Measurements from ENCODE around the gene PPP1R37. TPM values are rescaled to one million over a fixed set of nuclear protein-coding genes. Genes with fewer than 3 reads are reported as not detected.

The PPP1R37 gene
- total and polyA plus RNA-seq, 2 of the 13 experiments (the other 11 are each of a cell fraction or from before 2014, with no cell fraction given): 9.0 to 14.3 TPM

DNA sequence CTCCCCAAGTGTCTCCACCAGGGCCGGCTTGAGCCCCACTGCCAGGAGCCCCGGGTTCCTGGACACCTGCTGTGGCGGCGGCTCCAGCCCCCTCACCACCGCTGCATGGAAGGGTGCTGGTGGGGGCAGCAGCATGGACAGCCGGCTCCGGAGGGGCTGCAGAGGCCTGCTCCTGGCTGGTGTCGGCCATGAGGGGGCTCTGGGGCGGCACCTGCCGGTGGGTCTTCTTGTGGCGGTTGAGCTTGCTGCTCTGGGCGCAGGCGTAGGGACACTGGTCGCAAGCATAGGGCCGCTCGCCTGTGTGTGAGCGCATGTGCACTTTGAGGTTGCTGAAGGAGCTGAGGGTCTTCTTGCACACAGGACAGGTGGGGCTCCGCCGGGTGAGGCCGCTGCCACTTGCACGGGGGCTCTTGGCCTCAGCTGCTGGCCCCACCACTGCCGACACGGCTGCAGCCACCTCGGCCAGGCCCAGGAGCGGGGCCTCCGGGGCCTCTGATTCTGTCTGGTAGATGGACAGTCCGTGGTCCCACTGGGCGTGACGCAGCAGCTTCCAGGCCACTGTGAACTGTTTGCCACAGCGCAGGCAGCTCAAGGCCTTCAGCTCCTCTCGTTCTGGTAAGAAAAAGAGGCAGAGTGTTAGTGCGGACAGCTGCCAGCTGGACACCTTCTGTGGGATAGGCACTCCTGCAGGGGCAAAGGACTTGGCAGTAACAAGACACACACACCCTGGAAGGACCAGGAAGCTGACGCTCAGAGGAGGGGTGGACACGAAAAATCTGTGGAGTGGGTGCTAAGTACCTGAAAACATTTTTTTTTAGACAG, 20.8 kb upstream of the PPP1R37 start:
- peaks cover 16% of the 10 kb centered on the region for H3K4me1 ChIP-seq (ENCODE audit: insufficient read depth, low read length)
- no peak overlapping the region for H3K9ac ChIP-seq (ENCODE audit: insufficient read depth, low read depth, low read length)
- H3K36me3 ChIP-seq (replicated peaks in 1 of 2; ENCODE audit: control insufficient read depth in 1 of 2, insufficient read depth in 2 of 2, low read length in 2 of 2): peaks cover 20 to 32% of the 10 kb centered on the region in 2 experiments; a peak in 4 of 5 replicates
- no TSS peak for BruUV-seq (replicated peaks)
- WGBS (ENCODE audit: low lambda C conversion rate): 99% methylated on average over 9 of the region's 34 CpGs
- no peak overlapping the region for H3K4me2 ChIP-seq (ENCODE audit: low read depth, low read length)
- CTCF ChIA-PET (ENCODE audit: low intra/inter-chr PET ratio, low total read pairs): no interaction called here
- no peaks in the 10 kb centered on the region for H3K79me2 ChIP-seq (ENCODE audit: insufficient read depth, low read length)
- ATAC-seq (no peak), FAIRE-seq (no peak), DNase-seq (ENCODE audit: low spot score) (no peak)
- no peak overlapping the region for H2AFZ ChIP-seq (ENCODE audit: low read length)
- no peaks in the 10 kb centered on the region for H4K20me1 ChIP-seq (ENCODE audit: insufficient read depth, low read length)
- intact Hi-C loops (cut with micrococcal nuclease; ENCODE audit: unreplicated experiment): no loop called here
- H3K27ac ChIP-seq (ENCODE audit: extremely low read length, insufficient read depth, low read length): no peak overlapping the region
- H3K4me3 ChIP-seq (replicated peaks in 1 of 3; ENCODE audit: insufficient read depth in 1 of 3, low read depth in 2 of 3, low read length in 3 of 3): no peak overlapping the region
- POLR2A ChIA-PET: interaction anchor here (0.5 kb wide), 1 partner anchor 137 kb away, joined by 4 read pairs; no protein-coding TSS in a partner anchor
- H3K9me3 ChIP-seq (ENCODE audit: low read length): no peaks in the 10 kb centered on the region
- no peaks in the 10 kb centered on the region for H3K27me3 ChIP-seq (ENCODE audit: control insufficient read depth in 1 of 2, insufficient read depth in 2 of 2, low read length in 2 of 2)
- in situ Hi-C loops (cut with HindIII; ENCODE audit: extremely low pct_ligation_motif_present, low pct_unique_long_range_greater_than_20kb): no loop called here
- TF ChIP-seq THYN1 (CRISPR knock-in tag; IDR thresholded peaks at IDR 0.05; ENCODE audit: borderline replicate concordance, low read depth) (no peak), ZNF614 (CRISPR knock-in tag; IDR thresholded peaks at IDR 0.05; ENCODE audit: borderline replicate concordance) (no peak), PCBP2 (optimal IDR thresholded peaks at IDR 0.05; ENCODE audit: low read depth, low read length, poor library complexity, severe bottlenecking) (no peak), NBN (conservative IDR thresholded peaks at IDR 0.05) (no peak), RBAK (CRISPR knock-in tag; IDR thresholded peaks at IDR 0.05) (no peak), PPARG (CRISPR knock-in tag; conservative IDR thresholded peaks at IDR 0.05) (no peak), FOXA1 (IDR thresholded peaks at IDR 0.05) (no peak), FOXA1 (CRISPR knock-in tag; IDR thresholded peaks at IDR 0.05) (no peak), MTF1 (CRISPR knock-in tag; IDR thresholded peaks at IDR 0.05) (no peak), SPEN (CRISPR knock-in tag; IDR thresholded peaks at IDR 0.05; ENCODE audit: low read depth) (no peak)
- TF ChIP-seq, protein P1, sequence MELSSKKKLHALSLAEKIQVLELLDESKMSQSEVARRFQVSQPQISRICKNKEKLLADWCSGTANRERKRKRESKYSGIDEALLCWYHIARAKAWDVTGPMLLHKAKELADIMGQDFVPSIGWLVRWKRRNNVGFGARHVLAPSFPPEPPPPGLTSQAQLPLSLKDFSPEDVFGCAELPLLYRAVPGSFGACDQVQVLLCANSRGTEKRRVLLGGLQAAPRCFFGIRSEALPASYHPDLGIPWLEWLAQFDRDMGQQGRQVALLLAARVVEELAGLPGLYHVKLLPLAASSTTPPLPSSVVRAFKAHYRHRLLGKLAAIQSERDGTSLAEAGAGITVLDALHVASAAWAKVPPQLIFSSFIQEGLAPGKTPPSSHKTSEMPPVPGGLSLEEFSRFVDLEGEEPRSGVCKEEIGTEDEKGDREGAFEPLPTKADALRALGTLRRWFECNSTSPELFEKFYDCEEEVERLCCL (CRISPR knock-in tag; IDR thresholded peaks at IDR 0.05; ENCODE audit: borderline replicate concordance): no peak
- TF ChIP-seq, protein P2, sequence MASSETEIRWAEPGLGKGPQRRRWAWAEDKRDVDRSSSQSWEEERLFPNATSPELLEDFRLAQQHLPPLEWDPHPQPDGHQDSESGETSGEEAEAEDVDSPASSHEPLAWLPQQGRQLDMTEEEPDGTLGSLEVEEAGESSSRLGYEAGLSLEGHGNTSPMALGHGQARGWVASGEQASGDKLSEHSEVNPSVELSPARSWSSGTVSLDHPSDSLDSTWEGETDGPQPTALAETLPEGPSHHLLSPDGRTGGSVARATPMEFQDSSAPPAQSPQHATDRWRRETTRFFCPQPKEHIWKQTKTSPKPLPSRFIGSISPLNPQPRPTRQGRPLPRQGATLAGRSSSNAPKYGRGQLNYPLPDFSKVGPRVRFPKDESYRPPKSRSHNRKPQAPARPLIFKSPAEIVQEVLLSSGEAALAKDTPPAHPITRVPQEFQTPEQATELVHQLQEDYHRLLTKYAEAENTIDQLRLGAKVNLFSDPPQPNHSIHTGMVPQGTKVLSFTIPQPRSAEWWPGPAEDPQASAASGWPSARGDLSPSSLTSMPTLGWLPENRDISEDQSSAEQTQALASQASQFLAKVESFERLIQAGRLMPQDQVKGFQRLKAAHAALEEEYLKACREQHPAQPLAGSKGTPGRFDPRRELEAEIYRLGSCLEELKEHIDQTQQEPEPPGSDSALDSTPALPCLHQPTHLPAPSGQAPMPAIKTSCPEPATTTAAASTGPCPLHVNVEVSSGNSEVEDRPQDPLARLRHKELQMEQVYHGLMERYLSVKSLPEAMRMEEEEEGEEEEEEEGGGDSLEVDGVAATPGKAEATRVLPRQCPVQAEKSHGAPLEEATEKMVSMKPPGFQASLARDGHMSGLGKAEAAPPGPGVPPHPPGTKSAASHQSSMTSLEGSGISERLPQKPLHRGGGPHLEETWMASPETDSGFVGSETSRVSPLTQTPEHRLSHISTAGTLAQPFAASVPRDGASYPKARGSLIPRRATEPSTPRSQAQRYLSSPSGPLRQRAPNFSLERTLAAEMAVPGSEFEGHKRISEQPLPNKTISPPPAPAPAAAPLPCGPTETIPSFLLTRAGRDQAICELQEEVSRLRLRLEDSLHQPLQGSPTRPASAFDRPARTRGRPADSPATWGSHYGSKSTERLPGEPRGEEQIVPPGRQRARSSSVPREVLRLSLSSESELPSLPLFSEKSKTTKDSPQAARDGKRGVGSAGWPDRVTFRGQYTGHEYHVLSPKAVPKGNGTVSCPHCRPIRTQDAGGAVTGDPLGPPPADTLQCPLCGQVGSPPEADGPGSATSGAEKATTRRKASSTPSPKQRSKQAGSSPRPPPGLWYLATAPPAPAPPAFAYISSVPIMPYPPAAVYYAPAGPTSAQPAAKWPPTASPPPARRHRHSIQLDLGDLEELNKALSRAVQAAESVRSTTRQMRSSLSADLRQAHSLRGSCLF (CRISPR knock-in tag; IDR thresholded peaks at IDR 0.05; ENCODE audit: borderline replicate concordance): no peak
- TF ChIP-seq, protein P3, sequence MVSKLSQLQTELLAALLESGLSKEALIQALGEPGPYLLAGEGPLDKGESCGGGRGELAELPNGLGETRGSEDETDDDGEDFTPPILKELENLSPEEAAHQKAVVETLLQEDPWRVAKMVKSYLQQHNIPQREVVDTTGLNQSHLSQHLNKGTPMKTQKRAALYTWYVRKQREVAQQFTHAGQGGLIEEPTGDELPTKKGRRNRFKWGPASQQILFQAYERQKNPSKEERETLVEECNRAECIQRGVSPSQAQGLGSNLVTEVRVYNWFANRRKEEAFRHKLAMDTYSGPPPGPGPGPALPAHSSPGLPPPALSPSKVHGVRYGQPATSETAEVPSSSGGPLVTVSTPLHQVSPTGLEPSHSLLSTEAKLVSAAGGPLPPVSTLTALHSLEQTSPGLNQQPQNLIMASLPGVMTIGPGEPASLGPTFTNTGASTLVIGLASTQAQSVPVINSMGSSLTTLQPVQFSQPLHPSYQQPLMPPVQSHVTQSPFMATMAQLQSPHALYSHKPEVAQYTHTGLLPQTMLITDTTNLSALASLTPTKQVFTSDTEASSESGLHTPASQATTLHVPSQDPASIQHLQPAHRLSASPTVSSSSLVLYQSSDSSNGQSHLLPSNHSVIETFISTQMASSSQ (IDR thresholded peaks at IDR 0.05; ENCODE audit: low read depth): no peak
- TF ChIP-seq, protein P3 (CRISPR knock-in tag; IDR thresholded peaks at IDR 0.05; ENCODE audit: borderline replicate concordance): no peak

All from HepG2 (cell line).